ENCODE data around the gene SLC29A2. TPM values are rescaled to one million over a fixed set of nuclear protein-coding genes. Genes with fewer than 3 reads are reported as not detected.
A peak's percentile ranks its signal among the peaks of the same experiment; 100 is the strongest.

The SLC29A2 gene
- total RNA-seq, 4 donors from 2014 or later, result 7.5 to 32.4 (median 14.4) TPM

DNA sequence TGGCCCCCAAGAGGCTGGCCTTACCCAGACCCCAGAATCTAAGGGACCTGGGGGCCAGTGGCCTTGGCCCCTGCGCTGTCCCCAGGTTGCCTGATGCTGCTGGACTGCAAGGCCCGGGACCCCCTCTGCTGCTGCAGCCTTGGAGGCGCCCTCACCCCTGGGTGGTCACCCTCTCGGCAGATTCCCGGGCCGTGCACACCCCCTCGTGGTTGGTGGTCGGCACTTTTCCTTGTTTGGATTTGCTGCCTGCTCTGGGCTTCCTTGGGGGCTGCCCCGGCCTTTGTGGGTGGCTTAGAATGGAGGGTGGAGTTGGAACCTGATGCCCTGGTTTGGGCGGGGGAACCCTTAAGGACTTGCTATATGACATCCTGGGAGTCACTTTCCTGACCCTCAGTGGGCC, 40.6 kb downstream of the SLC29A2 start:
- peaks cover 18 to 39% (median 32%) of the 10 kb centered on the region in 4 donors for H3K4me1 ChIP-seq
- H3K9me3 ChIP-seq, result no peaks in the 10 kb centered on the region
- H3K4me3 ChIP-seq, result no peak overlapping the region
- no peak overlapping the region for H3K27ac ChIP-seq
- TF ChIP-seq EP300 (IDR thresholded peaks at IDR 0.05; ENCODE audit: low read depth) (no peak), POLR2AphosphoS5 (IDR thresholded peaks at IDR 0.05) (no peak), POLR2A (IDR thresholded peaks at IDR 0.05) (no peak)
- TF ChIP-seq, protein P1, sequence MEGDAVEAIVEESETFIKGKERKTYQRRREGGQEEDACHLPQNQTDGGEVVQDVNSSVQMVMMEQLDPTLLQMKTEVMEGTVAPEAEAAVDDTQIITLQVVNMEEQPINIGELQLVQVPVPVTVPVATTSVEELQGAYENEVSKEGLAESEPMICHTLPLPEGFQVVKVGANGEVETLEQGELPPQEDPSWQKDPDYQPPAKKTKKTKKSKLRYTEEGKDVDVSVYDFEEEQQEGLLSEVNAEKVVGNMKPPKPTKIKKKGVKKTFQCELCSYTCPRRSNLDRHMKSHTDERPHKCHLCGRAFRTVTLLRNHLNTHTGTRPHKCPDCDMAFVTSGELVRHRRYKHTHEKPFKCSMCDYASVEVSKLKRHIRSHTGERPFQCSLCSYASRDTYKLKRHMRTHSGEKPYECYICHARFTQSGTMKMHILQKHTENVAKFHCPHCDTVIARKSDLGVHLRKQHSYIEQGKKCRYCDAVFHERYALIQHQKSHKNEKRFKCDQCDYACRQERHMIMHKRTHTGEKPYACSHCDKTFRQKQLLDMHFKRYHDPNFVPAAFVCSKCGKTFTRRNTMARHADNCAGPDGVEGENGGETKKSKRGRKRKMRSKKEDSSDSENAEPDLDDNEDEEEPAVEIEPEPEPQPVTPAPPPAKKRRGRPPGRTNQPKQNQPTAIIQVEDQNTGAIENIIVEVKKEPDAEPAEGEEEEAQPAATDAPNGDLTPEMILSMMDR (IDR thresholded peaks at IDR 0.05), result no peak
- no peaks in the 10 kb centered on the region for H3K36me3 ChIP-seq
- no peak for DNase-seq
- H3K27me3 ChIP-seq, result no peaks in the 10 kb centered on the region
- in situ Hi-C loops (cut with MboI; ENCODE audit: low pct_ligation_motif_present in 1 of 4, low pct_unique_long_range_greater_than_20kb in 1 of 4, low sequenced_read_pairs in 3 of 4), result no loop called here
- 67% methylated on average over 8 of the region's 10 CpGs; no CpG with 5 or more reads in 1 of the 2 donors for WGBS, 2 donors (ENCODE audit: low coverage in 1 of 2)
- intact Hi-C loops (cut with DNase I; ENCODE audit: low total_unique reads), result no loop called here

DNA sequence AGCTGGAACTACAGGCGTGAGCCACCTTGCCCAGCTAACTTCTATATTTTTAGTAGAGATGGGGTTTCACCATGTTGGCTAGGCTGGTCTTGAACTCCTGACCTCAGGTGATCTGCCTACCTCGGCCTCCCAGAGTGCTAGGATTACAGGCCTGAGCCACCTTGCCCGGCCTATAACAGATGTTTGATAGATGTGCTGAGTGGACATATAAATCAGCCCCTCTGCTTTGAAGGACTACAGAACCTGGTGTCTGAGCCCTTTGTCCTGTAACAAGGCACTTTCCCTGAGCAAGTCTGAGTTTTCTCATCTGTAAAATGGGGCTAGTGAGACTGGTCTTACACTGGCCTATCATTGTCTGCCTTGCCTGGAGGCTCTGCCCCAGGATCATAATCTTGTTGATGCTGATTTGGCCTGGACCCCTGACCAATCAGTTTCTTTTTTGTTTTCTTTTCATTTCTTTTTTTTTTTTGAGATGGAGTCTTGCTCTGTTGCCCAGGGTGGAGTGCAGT, 42.3 kb downstream of the SLC29A2 start:
- in situ Hi-C loops (cut with MboI; ENCODE audit: low pct_ligation_motif_present in 1 of 4, low pct_unique_long_range_greater_than_20kb in 1 of 4, low sequenced_read_pairs in 3 of 4) (no loop called here), intact Hi-C loops (cut with DNase I; ENCODE audit: low total_unique reads) (loop anchor here (2.0 kb wide), 1 partner anchor 18 kb away; no protein-coding TSS in a partner anchor)
- Histone ChIP-seq H3K4me3 (no peak overlapping the region), H3K27ac (no peak overlapping the region), H3K4me1 (peaks cover 16 to 26% (median 22%) of the 10 kb centered on the region in 4 donors), H3K9me3 (no peaks in the 10 kb centered on the region), H3K27me3 (no peaks in the 10 kb centered on the region), H3K36me3 (no peaks in the 10 kb centered on the region)
- TF ChIP-seq POLR2A (IDR thresholded peaks at IDR 0.05), result no peak
- TF ChIP-seq EP300 (IDR thresholded peaks at IDR 0.05; ENCODE audit: low read depth), result no peak
- TF ChIP-seq, protein P1 (IDR thresholded peaks at IDR 0.05), result no peak
- TF ChIP-seq POLR2AphosphoS5 (IDR thresholded peaks at IDR 0.05), result no peak
- DNase-seq, result no peak
- WGBS, 2 donors (ENCODE audit: low coverage in 1 of 2), result 82% methylated on average over 3 of the region's 3 CpGs; no CpG with 5 or more reads in 1 of the 2 donors

DNA sequence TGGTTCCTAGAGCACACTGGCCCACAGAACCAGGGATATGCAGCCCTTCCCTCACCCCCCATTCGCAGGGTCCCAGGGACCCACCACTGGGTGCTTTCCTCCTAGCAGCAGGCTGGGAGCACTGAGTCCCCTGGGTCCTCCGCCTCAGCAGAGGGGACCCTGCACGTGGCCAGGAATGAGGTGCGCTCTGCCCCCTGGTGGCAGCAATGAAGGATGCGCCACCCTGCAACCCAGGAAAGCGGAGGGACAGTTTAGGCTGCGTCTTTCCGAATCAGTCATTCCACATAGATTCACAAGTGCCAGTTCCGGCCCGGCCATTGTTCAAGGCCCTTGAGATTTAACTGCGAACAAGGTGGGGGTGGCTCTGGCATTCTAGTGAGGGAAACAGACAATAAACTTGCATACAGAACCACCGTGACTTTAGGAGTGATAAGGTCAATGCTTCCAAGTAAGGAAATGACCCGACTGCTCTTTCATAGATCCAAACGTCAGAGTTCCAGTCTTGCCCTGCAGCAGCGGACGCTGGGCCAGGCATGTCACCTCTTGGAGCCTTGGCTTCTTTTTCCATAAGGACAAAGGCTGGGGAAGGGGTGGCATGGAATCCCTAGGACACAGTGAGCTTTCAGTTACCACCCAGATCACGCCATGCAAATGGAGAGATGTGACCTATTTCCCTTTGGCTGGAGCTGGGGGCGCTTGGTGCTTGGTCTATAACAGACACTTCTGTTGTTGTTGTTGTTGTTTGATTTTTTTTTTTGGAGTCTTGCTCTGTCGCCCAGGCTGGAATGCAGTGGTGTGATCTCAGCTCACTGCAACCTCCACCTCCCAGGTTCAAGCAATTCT, 43.0 kb downstream of the SLC29A2 start:
- 12% methylated on average over 18 of the region's 19 CpGs; no CpG with 5 or more reads in 1 of the 2 donors for WGBS, 2 donors (ENCODE audit: low coverage in 1 of 2)
- Histone ChIP-seq H3K4me1 (peaks cover 16 to 26% (median 22%) of the 10 kb centered on the region in 4 donors), H3K27me3 (no peaks in the 10 kb centered on the region), H3K4me3 (no peak overlapping the region), H3K27ac (peak overlapping the region; percentile 2 to 69 (median 12)), H3K9me3 (no peaks in the 10 kb centered on the region), H3K36me3 (no peaks in the 10 kb centered on the region)
- DNase-seq, result peak; percentile 82
- TF ChIP-seq POLR2A (IDR thresholded peaks at IDR 0.05) (no peak), POLR2AphosphoS5 (IDR thresholded peaks at IDR 0.05) (peak in 1 of 3 donors; percentile 6), EP300 (IDR thresholded peaks at IDR 0.05; ENCODE audit: low read depth) (no peak)
- TF ChIP-seq, protein P1 (IDR thresholded peaks at IDR 0.05), result peak; percentile 98 to 99 (median 98)
- in situ Hi-C loops (cut with MboI; ENCODE audit: low pct_ligation_motif_present in 1 of 4, low pct_unique_long_range_greater_than_20kb in 1 of 4, low sequenced_read_pairs in 3 of 4) (no loop called here), intact Hi-C loops (cut with DNase I; ENCODE audit: low total_unique reads) (loop anchor here (2.0 kb wide), 1 partner anchor 18 kb away; no protein-coding TSS in a partner anchor)

DNA sequence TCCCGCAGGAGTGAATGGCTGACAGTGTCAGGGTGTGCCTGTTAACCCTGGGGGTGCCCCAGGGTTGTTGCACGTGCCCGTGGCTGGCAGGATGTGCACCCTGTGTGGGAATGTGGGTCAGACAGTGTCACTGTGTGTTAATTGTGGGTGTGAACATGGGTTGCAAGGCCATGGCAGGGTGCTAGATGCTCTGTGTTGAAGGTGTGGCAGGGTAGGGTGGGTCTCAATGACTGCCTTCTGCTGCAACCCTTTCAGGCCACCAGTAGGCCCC, 43.6 kb downstream of the SLC29A2 start:
- TF ChIP-seq POLR2A (IDR thresholded peaks at IDR 0.05), result no peak
- TF ChIP-seq, protein P1 (IDR thresholded peaks at IDR 0.05), result no peak
- TF ChIP-seq POLR2AphosphoS5 (IDR thresholded peaks at IDR 0.05), result no peak
- TF ChIP-seq EP300 (IDR thresholded peaks at IDR 0.05; ENCODE audit: low read depth), result no peak
- H3K4me1 ChIP-seq, result peaks cover 16 to 26% (median 22%) of the 10 kb centered on the region in 4 donors
- H3K36me3 ChIP-seq, result no peaks in the 10 kb centered on the region
- intact Hi-C loops (cut with DNase I; ENCODE audit: low total_unique reads), result loop anchor here (2.0 kb wide), 1 partner anchor 17 kb away; no protein-coding TSS in a partner anchor
- no peak overlapping the region for H3K4me3 ChIP-seq
- 39% methylated on average over 3 of the region's 3 CpGs; no CpG with 5 or more reads in 1 of the 2 donors for WGBS, 2 donors (ENCODE audit: low coverage in 1 of 2)
- H3K27ac ChIP-seq, result peak overlapping the region; percentile 2 to 69 (median 12)
- no peaks in the 10 kb centered on the region for H3K9me3 ChIP-seq
- DNase-seq, result peak; percentile 42
- no peaks in the 10 kb centered on the region for H3K27me3 ChIP-seq
- in situ Hi-C loops (cut with MboI; ENCODE audit: low pct_ligation_motif_present in 1 of 4, low pct_unique_long_range_greater_than_20kb in 1 of 4, low sequenced_read_pairs in 3 of 4), result no loop called here

All from transverse colon (tissue), 4 donors.